PC-9 (cell line): Measurements from ENCODE around the gene ZNF12.

Experiments used
- CTCF ChIP-seq: fragments of 200-600 bp; sonication (generic); conservative IDR thresholded peaks from 2 replicates; pipeline ENCODE4 v1.6.1; 2017; ENCODE audit warnings: mixed run types, antibody characterized with exemption, mild to moderate bottlenecking, moderate library complexity
- EZH2 ChIP-seq: fragments of 200-600 bp; sonication (generic); IDR thresholded peaks from 2 replicates; pipeline ENCODE4 v1.8.0; 2017; ENCODE audit warnings: antibody characterized with exemption, low read depth

GRCh38 chr7:6718124-6718523, 11.4 kb upstream of the ZNF12 start:
- TF ChIP-seq CTCF: peak; percentile 30; the same call in 1 of the 2 replicates
- no peak for TF ChIP-seq EZH2
